H1 (cell line): ENCODE data around the gene TMEM255B. TPM values are rescaled to one million over a fixed set of nuclear protein-coding genes. Genes with fewer than 3 reads are reported as not detected.

Experiments
- CTBP2 ChIP-seq: IDR thresholded peaks from 2 replicates; pipeline ENCODE4 v1.7.0; 2011; ENCODE audit warnings: borderline replicate concordance, mild to moderate bottlenecking, moderate library complexity, mixed read lengths, low read length; ENCODE audit not compliant: insufficient read depth, insufficient read length
- KDM4A ChIP-seq: IDR thresholded peaks from one replicate; pipeline ENCODE4 v1.7.1; 2012; ENCODE audit warnings: low read depth, mild to moderate bottlenecking, moderate library complexity, low read length, inconsistent platforms; ENCODE audit not compliant: severe bottlenecking
- RAD21 ChIP-seq, 2 experiments: IDR thresholded peaks in 1 of 2; conservative IDR thresholded peaks in 1 of 2; 2 replicates each; pipeline ENCODE4 v1.6.1; 2011; ENCODE audit warnings: low read depth in 2 of 2, low read length in 2 of 2, improper control_type of control experiment in 1 of 2, inconsistent platforms in 1 of 2, mild to moderate bottlenecking in 1 of 2, moderate library complexity in 1 of 2
- RXRA ChIP-seq: IDR thresholded peaks from 2 replicates; pipeline ENCODE4 v1.6.1; 2011; ENCODE audit warnings: low read depth, mild to moderate bottlenecking, low read length, moderate library complexity; ENCODE audit not compliant: insufficient read depth
- SP1 ChIP-seq: IDR thresholded peaks from 2 replicates; pipeline ENCODE4 v1.6.1; 2011; ENCODE audit warnings: low read depth, low read length
- SP2 ChIP-seq: IDR thresholded peaks from 2 replicates; pipeline ENCODE4 v1.6.1; 2012; ENCODE audit warnings: mild to moderate bottlenecking, low read length, inconsistent platforms
- polyA plus RNA-seq, 7 experiments: library from polyadenylated mRNA; depleted of rRNA in 3 of 7; stranded (reverse) in 5 of 7; unstranded in 2 of 7; fragments of >200 nt in 5 of 7; fragments of 200-250 nt in 2 of 7; gene quantifications; 1 replicate in 5 of 7; 2 replicates in 1 of 7; 4 replicates in 1 of 7; pipeline versions ENCODE4 v1.2.1 to v1.2.3, GENCODE V29; 2011 to 2013; ENCODE audit warnings: missing spikeins in 2 of 7, mixed read lengths in 2 of 7
- total RNA-seq: library from RNA; stranded (reverse); fragmentation: NEBNext Ultra II Directional; extraction: Animal tissue kit (Norgen Biotek cat#: 25700); gene quantifications from 2 replicates; pipeline ENCODE4 v1.2.1, GENCODE V29; 2021

Gene TMEM255B
- total and polyA plus RNA-seq, 2 of the 8 experiments (the other 6 are each of a cell fraction or from before 2014, with no cell fraction given): 3.4 to 4.4 TPM

GRCh38 chr13:113724780-113725315 is 34.2 kb upstream of the TMEM255B start (continued):
- peak; percentile 90 for TF ChIP-seq KDM4A
- TF ChIP-seq CTBP2: peak; percentile 49
- TF ChIP-seq SP2: peak; percentile 13; the same call in 1 of the 2 replicates
- peak; percentile 58 to 77 for TF ChIP-seq RAD21 (IDR thresholded peaks at IDR 0.05 in 1 of 2, conservative IDR thresholded peaks at IDR 0.05 in 1 of 2; ENCODE audit: low read depth in 2 of 2, low read length in 2 of 2)
- peak; percentile 93 for TF ChIP-seq SP1
- 0 out of 2 replicates have a peak, but pooled peaks have one; percentile 39 for TF ChIP-seq RXRA
